IMR-90 (cell line): ENCODE measurements around the gene MICA. TPM values are rescaled to one million over a fixed set of nuclear protein-coding genes. Genes with fewer than 3 reads are reported as not detected.

Experiments used
- ATAC-seq: fragments of 200-7000 bp; cut with Tn5 transposase; 2 replicates; pipeline ENCODE4 v1.9.1; 2020; ENCODE audit warnings: low read depth, mild to moderate bottlenecking, moderate library complexity
- Bru-seq: library from RNA; stranded (reverse); fragments of 400-500 nt; gene quantifications from one replicate; lab custom pipeline; 2021; lab: Mats Ljungman, UMichigan
- BruChase-seq, 2 experiments: library from RNA; stranded (reverse); fragments of 400-500 nt; gene quantifications; one replicate each; lab custom pipeline; 2021; lab: Mats Ljungman, UMichigan
- BruUV-seq: library from RNA; stranded (reverse); fragments of 400-500 nt; replicated peaks from 2 replicates; lab custom pipeline; 2021; lab: Mats Ljungman, UMichigan
- CTCF ChIA-PET: fragments of 300-600 bp; formaldehyde crosslinking; extraction: SDS; loops from one replicate; lab custom pipeline; 2021; ENCODE audit warnings: antibody characterized with exemption; lab: Yijun Ruan, JAX
- POLR2A ChIA-PET: fragments of 300-600 bp; sonication (Branson Sonifier 250); formaldehyde crosslinking; loops from one replicate; lab custom pipeline; 2022; ENCODE audit warnings: antibody characterized with exemption; ENCODE audit not compliant: unreplicated experiment; lab: Charles Lee
- DNase-seq: peaks from one replicate; pipeline ENCODE4 v3.0.0; 2013
- H2AFZ ChIP-seq: replicated peaks from 2 replicates; pipeline ENCODE3; 2013; ENCODE audit warnings: low read length, mild to moderate bottlenecking; ENCODE audit not compliant: poor library complexity
- H2AK5ac ChIP-seq: 2 replicates; pipeline ENCODE4 v1.6.1; 2013; ENCODE audit warnings: low read depth, low read length, inconsistent platforms
- H2AK9ac ChIP-seq: replicated peaks from 2 replicates; pipeline ENCODE3; 2013; ENCODE audit warnings: mild to moderate bottlenecking, low read depth, low read length, moderate library complexity; ENCODE audit not compliant: poor library complexity
- H2BK120ac ChIP-seq: 2 replicates; pipeline ENCODE4 v1.6.1; 2013; ENCODE audit warnings: low read depth, low read length, inconsistent platforms
- H2BK15ac ChIP-seq: 3 replicates; pipeline ENCODE4 v1.6.1; 2013; ENCODE audit warnings: low read depth, low read length, inconsistent platforms
- H2BK20ac ChIP-seq: 2 replicates; pipeline ENCODE4 v1.6.1; 2013; ENCODE audit warnings: low read depth, mild to moderate bottlenecking, inconsistent platforms, low read length, moderate library complexity
- H2BK5ac ChIP-seq: 2 replicates; pipeline ENCODE4 v1.6.1; 2013; ENCODE audit warnings: mild to moderate bottlenecking, low read depth, low read length, inconsistent platforms; ENCODE audit not compliant: poor library complexity, severe bottlenecking
- H3K14ac ChIP-seq: replicated peaks from 2 replicates; pipeline ENCODE4 v1.6.1; 2013; ENCODE audit warnings: low read depth, low read length, inconsistent platforms
- H3K18ac ChIP-seq: 2 replicates; pipeline ENCODE4 v1.6.1; 2013; ENCODE audit warnings: low read depth, low read length, control low read depth
- H3K23ac ChIP-seq: 2 replicates; pipeline ENCODE4 v1.6.1; 2013; ENCODE audit warnings: low read depth, low read length, inconsistent platforms
- H3K27ac ChIP-seq: 2 replicates; pipeline ENCODE4 v1.5.1; 2013; ENCODE audit warnings: mild to moderate bottlenecking, control low read depth, low read length; ENCODE audit not compliant: insufficient read depth
- H3K27me3 ChIP-seq: 2 replicates; pipeline ENCODE4 v1.6.1; 2013; ENCODE audit warnings: low read length; ENCODE audit not compliant: control insufficient read depth, insufficient read depth
- H3K36me3 ChIP-seq: 2 replicates; pipeline ENCODE4 v1.6.1; 2013; ENCODE audit warnings: low read length, mixed read lengths; ENCODE audit not compliant: control insufficient read depth, insufficient read depth
- H3K4ac ChIP-seq: 2 replicates; pipeline ENCODE4 v1.6.1; 2013; ENCODE audit warnings: low read depth, low read length, inconsistent platforms
- H3K4me1 ChIP-seq: 2 replicates; pipeline ENCODE4 v1.6.1; 2013; ENCODE audit warnings: low read length, mixed read lengths; ENCODE audit not compliant: control insufficient read depth, insufficient read depth
- H3K4me2 ChIP-seq: 2 replicates; pipeline ENCODE4 v1.6.1; 2013; ENCODE audit warnings: low read depth, mild to moderate bottlenecking, control low read depth, low read length, moderate library complexity
- H3K4me3 ChIP-seq: 2 replicates; pipeline ENCODE4 v1.5.1; 2013; ENCODE audit warnings: low read depth, mild to moderate bottlenecking, control low read depth, low read length, moderate library complexity; ENCODE audit not compliant: insufficient read depth
- H3K56ac ChIP-seq: 2 replicates; pipeline ENCODE4 v1.6.1; 2013; ENCODE audit warnings: low read length, inconsistent platforms; ENCODE audit not compliant: insufficient read depth; ENCODE audit errors: extremely low read depth
- H3K79me1 ChIP-seq, 2 experiments: 2 replicates each; pipeline ENCODE4 v1.6.1; 2013; ENCODE audit warnings: low read length in 2 of 2, inconsistent platforms in 1 of 2, low read depth in 1 of 2
- H3K9ac ChIP-seq: 2 replicates; pipeline ENCODE4 v1.6.1; 2013; ENCODE audit warnings: low read depth, low read length, control low read depth
- H3K9me1 ChIP-seq: 2 replicates; pipeline ENCODE4 v1.6.1; 2013; ENCODE audit warnings: low read length, inconsistent platforms; ENCODE audit not compliant: insufficient read depth
- H3K9me3 ChIP-seq: 2 replicates; pipeline ENCODE4 v1.6.1; 2013; ENCODE audit warnings: low read length; ENCODE audit not compliant: control insufficient read depth, insufficient read depth
- H4K20me1 ChIP-seq: 2 replicates; pipeline ENCODE4 v1.6.1; 2013; ENCODE audit warnings: low read length, inconsistent platforms; ENCODE audit not compliant: insufficient read depth
- H4K5ac ChIP-seq: 2 replicates; pipeline ENCODE4 v1.6.1; 2013; ENCODE audit warnings: mild to moderate bottlenecking, low read depth, low read length, control low read depth
- H4K8ac ChIP-seq, 2 experiments: 2 replicates each; pipeline ENCODE4 v1.6.1; 2013; ENCODE audit warnings: low read depth in 2 of 2, low read length in 2 of 2, control low read depth in 1 of 2, inconsistent platforms in 1 of 2
- H4K91ac ChIP-seq: 2 replicates; pipeline ENCODE4 v1.6.1; 2013; ENCODE audit warnings: low read depth, low read length, inconsistent platforms; ENCODE audit not compliant: insufficient read depth
- BHLHE40 ChIP-seq: fragments of 150-350 bp; IDR thresholded peaks from 2 replicates; pipeline ENCODE4 v1.6.1; 2016; ENCODE audit warnings: mild to moderate bottlenecking, low read depth, low read length
- CEBPB ChIP-seq: IDR thresholded peaks from 2 replicates; pipeline ENCODE4 v1.6.1; 2012; ENCODE audit warnings: low read depth, low read length, improper control_type of control experiment
- MAZ ChIP-seq: IDR thresholded peaks from 2 replicates; pipeline ENCODE4 v1.6.1; 2012; ENCODE audit warnings: low read depth, mild to moderate bottlenecking, low read length, improper control_type of control experiment, moderate library complexity, borderline replicate concordance
- POLR2A ChIP-seq: IDR thresholded peaks from 2 replicates; pipeline ENCODE4 v1.6.1; 2012; ENCODE audit warnings: mild to moderate bottlenecking, low read depth, low read length
- WGBS, 2 experiments: methylation state at CpG; one replicate each; pipeline versions ENCODE4 v1.1.5 to v1.1.7; 2013; ENCODE audit warnings: missing lambda C conversion rate in 2 of 2; ENCODE audit not compliant: insufficient read length in 1 of 2; ENCODE audit errors: extremely low coverage in 2 of 2; 5-methylcytosine and 5-hydroxymethylcytosine counted together
- dilution Hi-C: fragments of 300-500 bp; cut with HindIII; formaldehyde crosslinking; loops from one replicate; pipeline ENCODE4 v1.14.3; 2018; ENCODE audit warnings: low sequenced_read_pairs; ENCODE audit not compliant: unreplicated experiment
- in situ Hi-C: fragments of 300-500 bp; cut with MboI; formaldehyde crosslinking; loops from 3 replicates; pipeline ENCODE4 v1.14.3; 2019; ENCODE audit warnings: low sequenced_read_pairs, inconsistent platforms, mixed read lengths
- intact Hi-C: fragments of 100-400 bp; cut with micrococcal nuclease; formaldehyde crosslinking; loops from 2 replicates; pipeline ENCODE4 v1.10.0; 2022
- long read RNA-seq: library from polyadenylated mRNA; unstranded; transcript quantifications from one replicate; pipeline ENCODE4 v2.0.0, GENCODE V29; 2021; ENCODE audit not compliant: unreplicated experiment
- polyA plus RNA-seq, 3 experiments: library from polyadenylated mRNA; depleted of rRNA; stranded (reverse); fragments of >200 nt; gene quantifications; 2 replicates each; pipeline ENCODE4 v1.2.3, GENCODE V29; 2012; ENCODE audit warnings: low replicate concordance in 1 of 3
- total RNA-seq: library from RNA; depleted of rRNA; stranded (reverse); fragments of >200 nt; gene quantifications from 2 replicates; pipeline ENCODE4 v1.2.3, GENCODE V29; 2012; rRNA removed
- TF ChIP-seq, protein P1 (sequence below): fragments of 150-350 bp; IDR thresholded peaks from 2 replicates; pipeline ENCODE4 v1.6.1; 2017; ENCODE audit warnings: mild to moderate bottlenecking, antibody characterized with exemption, low read length, low read depth

The MICA gene
- total RNA-seq (52.2 and 55.9 TPM in 2 replicates), polyA plus RNA-seq (2012; rRNA removed) (67.7 and 72.8 TPM in 2 replicates), Bru-seq, nascent RNA (percentile 77 among the genes with signal in this experiment), BruChase-seq, experiment 1, labeled RNA remaining after a 6-hour chase (percentile 87 among the genes with signal in this experiment), BruChase-seq, experiment 2, labeled RNA remaining after a 2-hour chase (percentile 92 among the genes with signal in this experiment)
- 42.3 and 47.1 TPM in 2 replicates for polyA plus RNA-seq (2012; cell fraction: cytosol; rRNA removed)
- 62.2 and 62.4 TPM in 2 replicates for polyA plus RNA-seq (2012; cell fraction: nucleus; rRNA removed; ENCODE audit: low replicate concordance)
- long read RNA-seq, transcript MICA-209 (6 exons, 1,386 nt): major isoform, 38 of 50 reads
- long read RNA-seq, partial matches to known transcripts: 6 of 50 reads
- long read RNA-seq, other reads (novel, unspliced or antisense): 6 of 50 reads

- Histone ChIP-seq H3K79me1 (peaks cover 4 to 55% of the 10 kb centered on the region in 2 experiments; a peak in 3 of 4 replicates), H3K56ac (no peak within 1 kb of the TSS), H3K36me3 (no peaks in the 10 kb centered on the region), H2BK20ac (peak within 1 kb of the TSS; percentile 34; the same call in 1 of the 2 replicates), H3K4me1 (peaks cover 5% of the 10 kb centered on the region), H3K27ac (peak within 1 kb of the TSS; percentile 13), H3K4me2 (peak within 1 kb of the TSS; percentile 96), H2AFZ (peak within 1 kb of the TSS; percentile 94), H4K91ac (no peak within 1 kb of the TSS), H4K20me1 (peaks cover 40% of the 10 kb centered on the region), H3K18ac (no peak within 1 kb of the TSS), H4K5ac (no peak within 1 kb of the TSS), H2AK9ac (peak within 1 kb of the TSS; percentile 93), H2BK5ac (peak within 1 kb of the TSS; percentile 47), H2BK15ac (no peak within 1 kb of the TSS), H3K9me3 (no peaks in the 10 kb centered on the region), H3K9ac (peak within 1 kb of the TSS; percentile 85), H2BK120ac (peak within 1 kb of the TSS; percentile 37), H3K4me3 (peak within 1 kb of the TSS; percentile 83), H4K8ac (peak within 1 kb of the TSS; percentile 47 to 65; a peak in 2 of 4 replicates), H3K9me1 (peaks cover 7% of the 10 kb centered on the region), H3K27me3 (no peaks in the 10 kb centered on the region), H3K14ac (peak within 1 kb of the TSS; percentile 85), H3K23ac (peak within 1 kb of the TSS; percentile 94), H3K4ac (peak within 1 kb of the TSS; percentile 76), H2AK5ac (peak within 1 kb of the TSS; percentile 68)
- CTCF ChIA-PET: interaction anchor here (0.9 kb wide), 1 partner anchor 39 kb away, joined by 3 read pairs; no protein-coding TSS in a partner anchor
- intact Hi-C loops (loop anchor here (5.0 kb wide), 1 partner anchor 89 kb away; no protein-coding TSS in a partner anchor), dilution Hi-C loops (no loop called here), in situ Hi-C loops (loop anchor here (5.0 kb wide), 1 partner anchor 39 kb away; no protein-coding TSS in a partner anchor)
- no TSS peak for BruUV-seq
- ATAC-seq (peak; percentile 74), DNase-seq (peak; percentile 79)
- POLR2A ChIA-PET: no interaction called here
- WGBS, 2 experiments: 1% methylated on average over 37 of the region's 58 CpGs; no CpG with 5 or more reads in 1 of the 2 experiments
- no peak for TF ChIP-seq CEBPB
- peak; percentile 18; the same call in 1 of the 2 replicates for TF ChIP-seq MAZ
- TF ChIP-seq BHLHE40: no peak
- TF ChIP-seq, protein P1, sequence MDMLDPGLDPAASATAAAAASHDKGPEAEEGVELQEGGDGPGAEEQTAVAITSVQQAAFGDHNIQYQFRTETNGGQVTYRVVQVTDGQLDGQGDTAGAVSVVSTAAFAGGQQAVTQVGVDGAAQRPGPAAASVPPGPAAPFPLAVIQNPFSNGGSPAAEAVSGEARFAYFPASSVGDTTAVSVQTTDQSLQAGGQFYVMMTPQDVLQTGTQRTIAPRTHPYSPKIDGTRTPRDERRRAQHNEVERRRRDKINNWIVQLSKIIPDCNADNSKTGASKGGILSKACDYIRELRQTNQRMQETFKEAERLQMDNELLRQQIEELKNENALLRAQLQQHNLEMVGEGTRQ: peak; percentile 79
- peak; percentile 76; the same call in 1 of the 2 replicates for TF ChIP-seq POLR2A
Observed at GRCh38 chr6:31403283-31404060, at the start of gene MICA. Gene MICA, plus strand, starts transcription at chr6:31403595. Its CDS starts 38 bp downstream, at chr6:31403633.
